IMR-90 (cell line): ENCODE data around the gene CNDP2. TPM values are rescaled to one million over a fixed set of nuclear protein-coding genes. Genes with fewer than 3 reads are reported as not detected.

ENCODE experiments used
- ATAC-seq: fragments of 200-7000 bp; cut with Tn5 transposase; 2 replicates; pipeline ENCODE4 v1.9.1; 2020; ENCODE audit warnings: low read depth, mild to moderate bottlenecking, moderate library complexity
- BruUV-seq: library from RNA; stranded (reverse); fragments of 400-500 nt; replicated peaks from 2 replicates; lab custom pipeline; 2021; lab: Mats Ljungman, UMichigan
- CTCF ChIA-PET: fragments of 300-600 bp; formaldehyde crosslinking; extraction: SDS; loops from one replicate; lab custom pipeline; 2021; ENCODE audit warnings: antibody characterized with exemption; lab: Yijun Ruan, JAX
- POLR2A ChIA-PET: fragments of 300-600 bp; sonication (Branson Sonifier 250); formaldehyde crosslinking; loops from one replicate; lab custom pipeline; 2022; ENCODE audit warnings: antibody characterized with exemption; ENCODE audit not compliant: unreplicated experiment; lab: Charles Lee
- DNase-seq: peaks from one replicate; pipeline ENCODE4 v3.0.0; 2013
- H2AFZ ChIP-seq: replicated peaks from 2 replicates; pipeline ENCODE3; 2013; ENCODE audit warnings: low read length, mild to moderate bottlenecking; ENCODE audit not compliant: poor library complexity
- H2AK5ac ChIP-seq: 2 replicates; pipeline ENCODE4 v1.6.1; 2013; ENCODE audit warnings: low read depth, low read length, inconsistent platforms
- H2AK9ac ChIP-seq: replicated peaks from 2 replicates; pipeline ENCODE3; 2013; ENCODE audit warnings: mild to moderate bottlenecking, low read depth, low read length, moderate library complexity; ENCODE audit not compliant: poor library complexity
- H2BK120ac ChIP-seq: 2 replicates; pipeline ENCODE4 v1.6.1; 2013; ENCODE audit warnings: low read depth, low read length, inconsistent platforms
- H2BK15ac ChIP-seq: 3 replicates; pipeline ENCODE4 v1.6.1; 2013; ENCODE audit warnings: low read depth, low read length, inconsistent platforms
- H2BK20ac ChIP-seq: 2 replicates; pipeline ENCODE4 v1.6.1; 2013; ENCODE audit warnings: low read depth, mild to moderate bottlenecking, inconsistent platforms, low read length, moderate library complexity
- H2BK5ac ChIP-seq: 2 replicates; pipeline ENCODE4 v1.6.1; 2013; ENCODE audit warnings: mild to moderate bottlenecking, low read depth, low read length, inconsistent platforms; ENCODE audit not compliant: poor library complexity, severe bottlenecking
- H3K14ac ChIP-seq: replicated peaks from 2 replicates; pipeline ENCODE4 v1.6.1; 2013; ENCODE audit warnings: low read depth, low read length, inconsistent platforms
- H3K18ac ChIP-seq: 2 replicates; pipeline ENCODE4 v1.6.1; 2013; ENCODE audit warnings: low read depth, low read length, control low read depth
- H3K23ac ChIP-seq: 2 replicates; pipeline ENCODE4 v1.6.1; 2013; ENCODE audit warnings: low read depth, low read length, inconsistent platforms
- H3K27ac ChIP-seq: 2 replicates; pipeline ENCODE4 v1.5.1; 2013; ENCODE audit warnings: mild to moderate bottlenecking, control low read depth, low read length; ENCODE audit not compliant: insufficient read depth
- H3K27me3 ChIP-seq: 2 replicates; pipeline ENCODE4 v1.6.1; 2013; ENCODE audit warnings: low read length; ENCODE audit not compliant: control insufficient read depth, insufficient read depth
- H3K36me3 ChIP-seq: 2 replicates; pipeline ENCODE4 v1.6.1; 2013; ENCODE audit warnings: low read length, mixed read lengths; ENCODE audit not compliant: control insufficient read depth, insufficient read depth
- H3K4ac ChIP-seq: 2 replicates; pipeline ENCODE4 v1.6.1; 2013; ENCODE audit warnings: low read depth, low read length, inconsistent platforms
- H3K4me1 ChIP-seq: 2 replicates; pipeline ENCODE4 v1.6.1; 2013; ENCODE audit warnings: low read length, mixed read lengths; ENCODE audit not compliant: control insufficient read depth, insufficient read depth
- H3K4me2 ChIP-seq: 2 replicates; pipeline ENCODE4 v1.6.1; 2013; ENCODE audit warnings: low read depth, mild to moderate bottlenecking, control low read depth, low read length, moderate library complexity
- H3K4me3 ChIP-seq: 2 replicates; pipeline ENCODE4 v1.5.1; 2013; ENCODE audit warnings: low read depth, mild to moderate bottlenecking, control low read depth, low read length, moderate library complexity; ENCODE audit not compliant: insufficient read depth
- H3K56ac ChIP-seq: 2 replicates; pipeline ENCODE4 v1.6.1; 2013; ENCODE audit warnings: low read length, inconsistent platforms; ENCODE audit not compliant: insufficient read depth; ENCODE audit errors: extremely low read depth
- H3K79me1 ChIP-seq, 2 experiments: 2 replicates each; pipeline ENCODE4 v1.6.1; 2013; ENCODE audit warnings: low read length in 2 of 2, inconsistent platforms in 1 of 2, low read depth in 1 of 2
- H3K9ac ChIP-seq: 2 replicates; pipeline ENCODE4 v1.6.1; 2013; ENCODE audit warnings: low read depth, low read length, control low read depth
- H3K9me1 ChIP-seq: 2 replicates; pipeline ENCODE4 v1.6.1; 2013; ENCODE audit warnings: low read length, inconsistent platforms; ENCODE audit not compliant: insufficient read depth
- H3K9me3 ChIP-seq: 2 replicates; pipeline ENCODE4 v1.6.1; 2013; ENCODE audit warnings: low read length; ENCODE audit not compliant: control insufficient read depth, insufficient read depth
- H4K20me1 ChIP-seq: 2 replicates; pipeline ENCODE4 v1.6.1; 2013; ENCODE audit warnings: low read length, inconsistent platforms; ENCODE audit not compliant: insufficient read depth
- H4K5ac ChIP-seq: 2 replicates; pipeline ENCODE4 v1.6.1; 2013; ENCODE audit warnings: mild to moderate bottlenecking, low read depth, low read length, control low read depth
- H4K8ac ChIP-seq, 2 experiments: 2 replicates each; pipeline ENCODE4 v1.6.1; 2013; ENCODE audit warnings: low read depth in 2 of 2, low read length in 2 of 2, control low read depth in 1 of 2, inconsistent platforms in 1 of 2
- H4K91ac ChIP-seq: 2 replicates; pipeline ENCODE4 v1.6.1; 2013; ENCODE audit warnings: low read depth, low read length, inconsistent platforms; ENCODE audit not compliant: insufficient read depth
- BHLHE40 ChIP-seq: fragments of 150-350 bp; IDR thresholded peaks from 2 replicates; pipeline ENCODE4 v1.6.1; 2016; ENCODE audit warnings: mild to moderate bottlenecking, low read depth, low read length
- CEBPB ChIP-seq: IDR thresholded peaks from 2 replicates; pipeline ENCODE4 v1.6.1; 2012; ENCODE audit warnings: low read depth, low read length, improper control_type of control experiment
- CHD1 ChIP-seq: IDR thresholded peaks from 2 replicates; pipeline ENCODE4 v1.6.1; 2012; ENCODE audit warnings: low read depth, low read length, improper control_type of control experiment
- FOS ChIP-seq: fragments of 150-350 bp; IDR thresholded peaks from 2 replicates; pipeline ENCODE4 v1.6.1; 2016; ENCODE audit warnings: low read depth, low read length
- MAFK ChIP-seq: IDR thresholded peaks from 2 replicates; pipeline ENCODE4 v1.6.1; 2012; ENCODE audit warnings: low read depth, low read length, improper control_type of control experiment
- MXI1 ChIP-seq: IDR thresholded peaks from 2 replicates; pipeline ENCODE4 v1.6.1; 2012; ENCODE audit warnings: low read depth, mild to moderate bottlenecking, low read length, moderate library complexity, borderline replicate concordance
- NFE2L2 ChIP-seq: fragments of 150-350 bp; IDR thresholded peaks from 2 replicates; pipeline ENCODE4 v1.6.1; 2016; ENCODE audit warnings: low read depth, mild to moderate bottlenecking, low read length
- POLR2A ChIP-seq: IDR thresholded peaks from 2 replicates; pipeline ENCODE4 v1.6.1; 2012; ENCODE audit warnings: mild to moderate bottlenecking, low read depth, low read length
- SMC3 ChIP-seq: fragments of 150-350 bp; IDR thresholded peaks from 2 replicates; pipeline ENCODE4 v1.6.1; 2016; ENCODE audit warnings: low read depth, mild to moderate bottlenecking, antibody characterized with exemption, low read length, moderate library complexity
- WGBS, 2 experiments: methylation state at CpG; one replicate each; pipeline versions ENCODE4 v1.1.5 to v1.1.7; 2013; ENCODE audit warnings: missing lambda C conversion rate in 2 of 2; ENCODE audit not compliant: insufficient read length in 1 of 2; ENCODE audit errors: extremely low coverage in 2 of 2; 5-methylcytosine and 5-hydroxymethylcytosine counted together
- dilution Hi-C: fragments of 300-500 bp; cut with HindIII; formaldehyde crosslinking; loops from one replicate; pipeline ENCODE4 v1.14.3; 2018; ENCODE audit warnings: low sequenced_read_pairs; ENCODE audit not compliant: unreplicated experiment
- in situ Hi-C: fragments of 300-500 bp; cut with MboI; formaldehyde crosslinking; loops from 3 replicates; pipeline ENCODE4 v1.14.3; 2019; ENCODE audit warnings: low sequenced_read_pairs, inconsistent platforms, mixed read lengths
- intact Hi-C: fragments of 100-400 bp; cut with micrococcal nuclease; formaldehyde crosslinking; loops from 2 replicates; pipeline ENCODE4 v1.10.0; 2022
- polyA plus RNA-seq, 3 experiments: library from polyadenylated mRNA; depleted of rRNA; stranded (reverse); fragments of >200 nt; gene quantifications; 2 replicates each; pipeline ENCODE4 v1.2.3, GENCODE V29; 2012; ENCODE audit warnings: low replicate concordance in 1 of 3
- total RNA-seq: library from RNA; depleted of rRNA; stranded (reverse); fragments of >200 nt; gene quantifications from 2 replicates; pipeline ENCODE4 v1.2.3, GENCODE V29; 2012

The CNDP2 gene
- total and polyA plus RNA-seq, 2 of the 4 experiments (the other 2 are of a cell fraction), result 52.0 to 67.9 TPM

GRCh38 chr18:74556126-74556525 is 60.0 kb downstream of the CNDP2 start:
- Histone ChIP-seq H3K4me3 (no peak overlapping the region), H3K27me3 (peaks cover 29% of the 10 kb centered on the region), H4K5ac (no peak overlapping the region), H2AFZ (no peak overlapping the region), H3K27ac (no peak overlapping the region), H2BK5ac (no peak overlapping the region), H3K18ac (no peak overlapping the region), H2AK5ac (no peak overlapping the region), H3K79me1 (no peaks in the 10 kb centered on the region), H3K9me1 (no peaks in the 10 kb centered on the region), H4K91ac (no peak overlapping the region), H4K8ac (no peak overlapping the region), H3K36me3 (no peaks in the 10 kb centered on the region), H2BK15ac (no peak overlapping the region), H2AK9ac (no peak overlapping the region), H3K23ac (no peak overlapping the region), H3K9ac (no peak overlapping the region), H2BK20ac (no peak overlapping the region), H2BK120ac (no peak overlapping the region), H3K4ac (no peak overlapping the region), H4K20me1 (no peaks in the 10 kb centered on the region), H3K4me2 (no peak overlapping the region), H3K9me3 (no peaks in the 10 kb centered on the region), H3K56ac (no peak overlapping the region), H3K14ac (no peak overlapping the region), H3K4me1 (no peaks in the 10 kb centered on the region)
- DNase-seq, result no peak
- in situ Hi-C loops (loop anchor here (25.0 kb wide), 1 partner anchor 344 kb away; no protein-coding TSS in a partner anchor), dilution Hi-C loops (no loop called here), intact Hi-C loops (no loop called here)
- ChIA-PET POLR2A (no interaction called here), CTCF (interaction anchor here (0.6 kb wide), 1 partner anchor 203 kb away, joined by 3 read pairs; no protein-coding TSS in a partner anchor)
- no peak for ATAC-seq
- BruUV-seq, result no TSS peak
- whole genome bisulfite sequencing, 2 experiments, result no CpG with 5 or more reads among the region's 11 CpGs
- TF ChIP-seq CEBPB (no peak), MAFK (no peak), MXI1 (no peak), NFE2L2 (no peak), CHD1 (no peak), FOS (no peak), BHLHE40 (no peak), SMC3 (no peak), POLR2A (no peak)
